Nephron progenitor cell (in vitro differentiated cells): ENCODE data around the gene ATP1B1.

ENCODE experiments used
- DNase-seq: peaks from one replicate; pipeline ENCODE4 v3.0.0; 2021
- H3K27ac Mint-ChIP-seq: 2 replicates; pipeline ENCODE4 v1.8.0; 2021; ENCODE audit warnings: mild to moderate bottlenecking, moderate library complexity, mixed read lengths
- H3K27me3 Mint-ChIP-seq: 2 replicates; pipeline ENCODE4 v1.8.0; 2021; ENCODE audit warnings: mild to moderate bottlenecking, low read depth, mixed read lengths; ENCODE audit not compliant: poor library complexity
- H3K36me3 Mint-ChIP-seq: 2 replicates; pipeline ENCODE4 v1.8.0; 2021; ENCODE audit warnings: low read depth, mixed read lengths
- H3K4me1 Mint-ChIP-seq: 2 replicates; pipeline ENCODE4 v1.8.0; 2021; ENCODE audit warnings: mixed read lengths
- H3K4me3 Mint-ChIP-seq: 2 replicates; pipeline ENCODE4 v1.8.0; 2021; ENCODE audit warnings: mild to moderate bottlenecking, moderate library complexity, mixed read lengths
- H3K9me3 Mint-ChIP-seq: 2 replicates; pipeline ENCODE4 v1.8.0; 2021; ENCODE audit warnings: mild to moderate bottlenecking, moderate library complexity, mixed read lengths
- CTCF ChIP-seq: fragments of 200-600 bp; sonication (generic); IDR thresholded peaks from 2 replicates; pipeline ENCODE4 v1.5.0; 2021; ENCODE audit warnings: antibody characterized with exemption

Gene ATP1B1

GRCh38 chr1:169090308-169090899 lies 16.1 kb upstream of the ATP1B1 start:
- H3K27ac Mint-ChIP-seq = no peak overlapping the region
- H3K4me3 Mint-ChIP-seq = no peak overlapping the region
- TF ChIP-seq CTCF = no peak
- no peaks in the 10 kb centered on the region for H3K9me3 Mint-ChIP-seq
- DNase-seq = no peak
- H3K36me3 Mint-ChIP-seq = no peaks in the 10 kb centered on the region
- peaks cover 10% of the 10 kb centered on the region for H3K27me3 Mint-ChIP-seq
- peaks cover 17% of the 10 kb centered on the region for H3K4me1 Mint-ChIP-seq

- Mint-ChIP-seq H3K4me1 (peaks cover 17% of the 10 kb centered on the region), H3K27me3 (peaks cover 10% of the 10 kb centered on the region), H3K27ac (no peak overlapping the region), H3K4me3 (no peak overlapping the region), H3K9me3 (no peaks in the 10 kb centered on the region), H3K36me3 (no peaks in the 10 kb centered on the region)
- TF ChIP-seq CTCF = no peak
- no peak for DNase-seq
These were observed 15.6 kb upstream of the ATP1B1 start for GRCh38 chr1:169090900-169091311.

- H3K4me1 Mint-ChIP-seq = peaks cover 17% of the 10 kb centered on the region
- no peak for DNase-seq
- H3K9me3 Mint-ChIP-seq = no peaks in the 10 kb centered on the region
- no peak overlapping the region for H3K4me3 Mint-ChIP-seq
- peaks cover 11% of the 10 kb centered on the region for H3K27me3 Mint-ChIP-seq
- H3K36me3 Mint-ChIP-seq = no peaks in the 10 kb centered on the region
- TF ChIP-seq CTCF = no peak
- H3K27ac Mint-ChIP-seq = no peak overlapping the region
These were observed 15.0 kb upstream of the ATP1B1 start for GRCh38 chr1:169091480-169091941.

GRCh38 chr1:169092399-169092798 lies 14.1 kb upstream of the ATP1B1 start:
- Mint-ChIP-seq H3K36me3 (no peaks in the 10 kb centered on the region), H3K9me3 (no peaks in the 10 kb centered on the region), H3K4me3 (no peak overlapping the region), H3K4me1 (peaks cover 10% of the 10 kb centered on the region), H3K27ac (no peak overlapping the region), H3K27me3 (peaks cover 14% of the 10 kb centered on the region)
- no peak for TF ChIP-seq CTCF
- DNase-seq = no peak

- TF ChIP-seq CTCF = no peak
- H3K27ac Mint-ChIP-seq = no peak overlapping the region
- H3K36me3 Mint-ChIP-seq = no peaks in the 10 kb centered on the region
- DNase-seq = no peak
- H3K4me3 Mint-ChIP-seq = no peak overlapping the region
- peaks cover 8% of the 10 kb centered on the region for H3K4me1 Mint-ChIP-seq
- H3K27me3 Mint-ChIP-seq = peaks cover 11% of the 10 kb centered on the region
- no peaks in the 10 kb centered on the region for H3K9me3 Mint-ChIP-seq
These were observed 11.5 kb upstream of the ATP1B1 start for GRCh38 chr1:169094897-169095569.

- no peak overlapping the region for H3K27ac Mint-ChIP-seq
- peaks cover 7% of the 10 kb centered on the region for H3K27me3 Mint-ChIP-seq
These were observed 8.1 kb upstream of the ATP1B1 start for GRCh38 chr1:169098380-169098779.

More at GRCh38 chr1:169098380-169098779, 8.1 kb upstream of the ATP1B1 start:
- Mint-ChIP-seq H3K4me1 (no peaks in the 10 kb centered on the region), H3K4me3 (no peak overlapping the region), H3K36me3 (no peaks in the 10 kb centered on the region), H3K9me3 (no peaks in the 10 kb centered on the region)
- DNase-seq = no peak
- TF ChIP-seq CTCF = no peak
